HepG2 (cell line): ENCODE measurements around the gene RHOBTB3. TPM values are rescaled to one million over a fixed set of nuclear protein-coding genes. Genes with fewer than 3 reads are reported as not detected.

Experiments
- ATAC-seq: fragments of 200-7000 bp; cut with Tn5 transposase; 3 replicates; pipeline ENCODE4 v1.9.1; 2020; ENCODE audit warnings: mild to moderate bottlenecking, moderate library complexity
- BruUV-seq: library from RNA; stranded (reverse); fragments of 400-500 nt; replicated peaks from 2 replicates; lab custom pipeline; 2021; lab: Mats Ljungman, UMichigan
- CTCF ChIA-PET: fragments of 300-600 bp; formaldehyde crosslinking; extraction: SDS; loops from one replicate; lab custom pipeline; 2021; ENCODE audit warnings: low total read pairs, inconsistent platforms, low intra/inter-chr PET ratio; lab: Yijun Ruan, JAX
- POLR2A ChIA-PET: fragments of 350-600 bp; sonication (Branson Sonifier 250); formaldehyde crosslinking; loops from one replicate; lab custom pipeline; 2020; ENCODE audit warnings: antibody characterized with exemption, inconsistent platforms; lab: Yijun Ruan, JAX
- DNase-seq: peaks from one replicate; pipeline ENCODE4 v3.0.0-alpha.2; 2015; ENCODE audit warnings: low spot score
- FAIRE-seq: peaks from 3 replicates; lab custom pipeline; 2011; peaks lifted over from hg19 to GRCh38; lab: Jason Lieb, UNC
- H2AFZ ChIP-seq: one replicate; pipeline ENCODE4 v1.6.1; 2011; ENCODE audit warnings: low read length, inconsistent platforms
- H3K27ac ChIP-seq: fragments of 300-600 bp; 3 replicates; pipeline ENCODE4 v1.8.0; 2011; ENCODE audit warnings: mixed run types, mild to moderate bottlenecking, mixed read lengths, low read length, inconsistent platforms; ENCODE audit not compliant: insufficient read depth; ENCODE audit errors: extremely low read length
- H3K27me3 ChIP-seq, 2 experiments: fragments of 200-600 bp in 1 of 2; 2 replicates in 1 of 2; 3 replicates in 1 of 2; pipeline versions ENCODE4 v1.6.0 to v1.8.0; 2011; ENCODE audit warnings: low read length in 2 of 2, mild to moderate bottlenecking in 2 of 2, moderate library complexity in 2 of 2, inconsistent platforms in 1 of 2; ENCODE audit not compliant: insufficient read depth in 2 of 2, control insufficient read depth in 1 of 2
- H3K36me3 ChIP-seq, 2 experiments: fragments of 200-600 bp in 1 of 2; replicated peaks in 1 of 2; 2 replicates in 1 of 2; 3 replicates in 1 of 2; pipeline versions ENCODE4 v1.5.1 to v1.8.0; 2011; ENCODE audit warnings: low read length in 2 of 2, inconsistent platforms in 1 of 2; ENCODE audit not compliant: insufficient read depth in 2 of 2, control insufficient read depth in 1 of 2
- H3K4me1 ChIP-seq: 2 replicates; pipeline ENCODE4 v1.5.1; 2012; ENCODE audit warnings: low read length, inconsistent platforms; ENCODE audit not compliant: insufficient read depth
- H3K4me2 ChIP-seq: 2 replicates; pipeline ENCODE4 v1.6.0; 2011; ENCODE audit warnings: low read depth, low read length, inconsistent platforms
- H3K4me3 ChIP-seq, 3 experiments: fragments of 200-600 bp in 1 of 3; sonication (generic), shearing (Covaris generic) in 1 of 3; replicated peaks in 1 of 3; 2 replicates each; pipeline ENCODE4 v1.5.1; 2011 to 2016; ENCODE audit warnings: low read length in 3 of 3, inconsistent platforms in 2 of 3, low read depth in 2 of 3, mild to moderate bottlenecking in 2 of 3, control low read depth in 1 of 3, mixed read lengths in 1 of 3; ENCODE audit not compliant: insufficient read depth in 1 of 3
- H3K79me2 ChIP-seq: one replicate; pipeline ENCODE4 v1.6.1; 2011; ENCODE audit warnings: low read length, inconsistent platforms; ENCODE audit not compliant: insufficient read depth
- H3K9ac ChIP-seq: 2 replicates; pipeline ENCODE4 v1.6.0; 2011; ENCODE audit warnings: mild to moderate bottlenecking, low read depth, low read length, inconsistent platforms; ENCODE audit not compliant: insufficient read depth
- H3K9me3 ChIP-seq: 2 replicates; pipeline ENCODE4 v1.5.1; 2012; ENCODE audit warnings: mild to moderate bottlenecking, low read length
- H4K20me1 ChIP-seq: 2 replicates; pipeline ENCODE4 v1.6.0; 2011; ENCODE audit warnings: inconsistent platforms, mild to moderate bottlenecking, low read length, moderate library complexity; ENCODE audit not compliant: insufficient read depth
- AHR ChIP-seq: IDR thresholded peaks from 2 replicates; pipeline ENCODE4 v1.6.1; 2018; ENCODE audit warnings: missing genetic modification reagents, missing compliant biosample characterization
- ATF7-NPFF ChIP-seq: sonication (generic); formaldehyde crosslinking; IDR thresholded peaks from 2 replicates; pipeline ENCODE4 v1.8.1; 2023; ENCODE audit warnings: mild to moderate bottlenecking, low read depth, missing genetic modification reagents, moderate library complexity
- BRD4 ChIP-seq: sonication (generic); formaldehyde crosslinking; IDR thresholded peaks from 2 replicates; pipeline ENCODE4 v1.4.0; 2020; ENCODE audit warnings: missing genetic modification reagents
- DPF2 ChIP-seq: sonication (generic); formaldehyde crosslinking; IDR thresholded peaks from 2 replicates; pipeline ENCODE4 v1.4.0; 2020; ENCODE audit warnings: mild to moderate bottlenecking, low read depth, missing genetic modification reagents, borderline replicate concordance
- FIP1L1 ChIP-seq: fragments of 200-400 bp; formaldehyde crosslinking; IDR thresholded peaks from 2 replicates; pipeline ENCODE4 v1.6.1; 2018; ENCODE audit warnings: low read depth, mild to moderate bottlenecking, low read length, moderate library complexity, borderline replicate concordance; ENCODE audit not compliant: insufficient read depth
- HMGA1 ChIP-seq: sonication (generic); formaldehyde crosslinking; conservative IDR thresholded peaks from 2 replicates; pipeline ENCODE4 v1.4.0; 2020; ENCODE audit warnings: missing genetic modification reagents
- KLF13 ChIP-seq: sonication (generic); formaldehyde crosslinking; IDR thresholded peaks from 2 replicates; pipeline ENCODE4 v1.4.0; 2020; ENCODE audit warnings: mild to moderate bottlenecking, missing genetic modification reagents
- PAX8 ChIP-seq: sonication (generic); formaldehyde crosslinking; IDR thresholded peaks from 2 replicates; pipeline ENCODE4 v1.8.0; 2022; ENCODE audit warnings: mild to moderate bottlenecking, missing genetic modification reagents, borderline replicate concordance
- RAD51 ChIP-seq: fragments of 450-650 bp; IDR thresholded peaks from 2 replicates; pipeline ENCODE4 v1.6.1; 2016; ENCODE audit warnings: borderline replicate concordance
- RXRB ChIP-seq: IDR thresholded peaks from 2 replicates; pipeline ENCODE4 v1.6.1; 2016; ENCODE audit warnings: borderline replicate concordance, missing genetic modification reagents, missing compliant biosample characterization
- SKIL ChIP-seq: sonication (generic); formaldehyde crosslinking; IDR thresholded peaks from 2 replicates; pipeline ENCODE4 v1.8.0; 2022; ENCODE audit warnings: missing genetic modification reagents, mild to moderate bottlenecking, moderate library complexity, borderline replicate concordance
- SPEN ChIP-seq: sonication (generic); formaldehyde crosslinking; IDR thresholded peaks from 2 replicates; pipeline ENCODE4 v1.5.1; 2020; ENCODE audit warnings: low read depth, mild to moderate bottlenecking, missing genetic modification reagents
- UBTF ChIP-seq: sonication (generic); formaldehyde crosslinking; IDR thresholded peaks from 2 replicates; pipeline ENCODE4 v1.4.0; 2020; ENCODE audit warnings: mild to moderate bottlenecking, missing genetic modification reagents
- ZEB1 ChIP-seq: IDR thresholded peaks from 2 replicates; pipeline ENCODE4 v1.6.1; 2012; ENCODE audit warnings: mild to moderate bottlenecking, low read depth, inconsistent platforms; ENCODE audit not compliant: insufficient replicate concordance
- ZNF101 ChIP-seq: sonication (generic); formaldehyde crosslinking; IDR thresholded peaks from 2 replicates; pipeline ENCODE4 v1.4.0; 2020; ENCODE audit warnings: mild to moderate bottlenecking, low read depth, missing genetic modification reagents, borderline replicate concordance
- ZNF24 ChIP-seq: fragments of 450-650 bp; IDR thresholded peaks from 2 replicates; pipeline ENCODE4 v1.6.1; 2017; ENCODE audit warnings: antibody characterized with exemption, mild to moderate bottlenecking
- ZNF468 ChIP-seq: sonication (generic); formaldehyde crosslinking; IDR thresholded peaks from 2 replicates; pipeline ENCODE4 v1.8.0; 2022; ENCODE audit warnings: mild to moderate bottlenecking, moderate library complexity, missing genetic modification reagents
- ZNF547 ChIP-seq: sonication (generic); formaldehyde crosslinking; IDR thresholded peaks from 2 replicates; pipeline ENCODE4 v1.5.1; 2020; ENCODE audit warnings: mild to moderate bottlenecking, missing genetic modification reagents
- ZNF747 ChIP-seq: sonication (generic); formaldehyde crosslinking; IDR thresholded peaks from 2 replicates; pipeline ENCODE4 v1.8.1; 2023; ENCODE audit warnings: missing genetic modification reagents, mild to moderate bottlenecking, borderline replicate concordance
- ZNF780A ChIP-seq: sonication (generic); formaldehyde crosslinking; IDR thresholded peaks from 2 replicates; pipeline ENCODE4 v1.8.0; 2022; ENCODE audit warnings: mild to moderate bottlenecking, missing genetic modification reagents, moderate library complexity
- WGBS: methylation state at CpG from one replicate; pipeline ENCODE4 v1.1.6; 2017; ENCODE audit warnings: low lambda C conversion rate; 5-methylcytosine and 5-hydroxymethylcytosine counted together
- in situ Hi-C: cut with HindIII; loops from 2 replicates; pipeline ENCODE4 v1.10.0; 2017; ENCODE audit warnings: low pct_unique_long_range_greater_than_20kb; ENCODE audit not compliant: extremely low pct_ligation_motif_present
- intact Hi-C: fragments of 100-400 bp; cut with micrococcal nuclease; formaldehyde crosslinking; loops from one replicate; pipeline ENCODE4 v1.10.0; 2022; ENCODE audit not compliant: unreplicated experiment
- polyA plus RNA-seq, 8 experiments: library from polyadenylated mRNA; depleted of rRNA in 3 of 8; stranded (reverse) in 7 of 8; unstranded in 1 of 8; fragments of >200 nt; fragmentation: Illumina TruSeq in 4 of 8; extraction: Trizol in 4 of 8; gene quantifications; 2 replicates each; pipeline versions ENCODE4 v1.2.1 to v1.2.3, GENCODE V29; 2011 to 2016; ENCODE audit warnings: low read depth in 4 of 8, missing spikeins in 1 of 8, mixed read lengths in 1 of 8; ENCODE audit not compliant: insufficient read depth in 1 of 8
- total RNA-seq, 5 experiments: library from RNA; depleted of rRNA; stranded (reverse); fragments of >200 nt; fragmentation: Illumina TruSeq; extraction: Trizol; gene quantifications; 2 replicates each; pipeline ENCODE4 v1.2.3, GENCODE V29; 2016; ENCODE audit warnings: low read depth in 1 of 5

Gene RHOBTB3
- total and polyA plus RNA-seq, 2 of the 13 experiments (the other 11 are each of a cell fraction or from before 2014, with no cell fraction given) = 31.6 to 35.4 TPM

- TF ChIP-seq SKIL (CRISPR knock-in tag) = no peak
- TF ChIP-seq UBTF = no peak
- TF ChIP-seq ZEB1 = no peak
- no peak for TF ChIP-seq BRD4 (CRISPR knock-in tag)
- TF ChIP-seq ATF7-NPFF (CRISPR knock-in tag) = no peak
- no peak for TF ChIP-seq ZNF780A (CRISPR knock-in tag)
Measured at GRCh38 chr5:95761771-95762651, 30.9 kb downstream of the RHOBTB3 start (continued).

GRCh38 chr5:95762652-95763041, 31.5 kb downstream of the RHOBTB3 start:
- Histone ChIP-seq H3K27me3 (no peaks in the 10 kb centered on the region), H3K27ac (no peak overlapping the region), H4K20me1 (no peaks in the 10 kb centered on the region), H3K36me3 (no peaks in the 10 kb centered on the region), H3K9me3 (no peaks in the 10 kb centered on the region), H3K4me2 (no peak overlapping the region), H3K9ac (no peak overlapping the region), H3K4me1 (peaks cover 43% of the 10 kb centered on the region), H3K4me3 (no peak overlapping the region), H2AFZ (no peak overlapping the region), H3K79me2 (no peaks in the 10 kb centered on the region)
- in situ Hi-C loops = no loop called here
- ATAC-seq (no peak), DNase-seq (no peak), FAIRE-seq (no peak)
- CTCF ChIA-PET = no interaction called here
- intact Hi-C loops = no loop called here
- POLR2A ChIA-PET = interaction anchor here (0.9 kb wide), 1 partner anchor 8 kb away, joined by 4 read pairs; no protein-coding TSS in a partner anchor
- 95% methylated on average over 5 of the region's 5 CpGs for WGBS
- no TSS peak for BruUV-seq
- TF ChIP-seq HMGA1 (CRISPR knock-in tag) (no peak), FIP1L1 (no peak), ZNF101 (CRISPR knock-in tag) (no peak), ZNF24 (no peak), RAD51 (no peak), DPF2 (CRISPR knock-in tag) (no peak), ZNF468 (CRISPR knock-in tag) (no peak), SPEN (CRISPR knock-in tag) (no peak), ZNF747 (no peak), ZNF547 (CRISPR knock-in tag) (no peak), RXRB (CRISPR knock-in tag) (no peak), KLF13 (CRISPR knock-in tag) (no peak), AHR (no peak), PAX8 (CRISPR knock-in tag) (no peak)
